Epidermal melanocyte (primary cell): ENCODE data around the gene PFKFB2.

ENCODE experiments used
- DNase-seq: peaks from one replicate; pipeline ENCODE4 v3.0.0; 2011; ENCODE audit warnings: low spot score; ENCODE audit not compliant: insufficient read length

Gene PFKFB2

GRCh38 chr1:207088701-207089626 lies 35.9 kb downstream of the PFKFB2 start, which contains the start of gene C4BPB:
C4BPB (plus strand) TSS chr1:207088860; CDS start chr1:207089532, 672 bp downstream.
- no peak for DNase-seq

- DNase-seq = no peak
Observed at GRCh38 chr1:207089627-207090355, 36.7 kb downstream of the PFKFB2 start.

- DNase-seq = no peak
Observed at GRCh38 chr1:207091200-207091908, 38.3 kb downstream of the PFKFB2 start.

GRCh38 chr1:207093944-207094343 lies 40.9 kb downstream of the PFKFB2 start:
- no peak for DNase-seq

GRCh38 chr1:207097871-207098324 lies 44.8 kb downstream of the PFKFB2 start:
- DNase-seq = no peak

- no peak for DNase-seq
Observed at GRCh38 chr1:207101720-207102119, 48.6 kb downstream of the PFKFB2 start.

GRCh38 chr1:207102146-207102545 lies 49.1 kb downstream of the PFKFB2 start:
- no peak for DNase-seq

- no peak for DNase-seq
Observed at GRCh38 chr1:207102659-207103058, 49.6 kb downstream of the PFKFB2 start.

- DNase-seq = no peak
Observed at GRCh38 chr1:207103892-207104373, 50.9 kb downstream of the PFKFB2 start, which contains the start of gene C4BPA. C4BPA (plus strand) TSS chr1:207104233; CDS start chr1:207113026, 8,793 bp downstream.

- DNase-seq = no peak
Observed at GRCh38 chr1:207109004-207109403, 55.9 kb downstream of the PFKFB2 start.

- no peak for DNase-seq
Observed at GRCh38 chr1:207112616-207113296, 59.7 kb downstream of the PFKFB2 start.

GRCh38 chr1:207115269-207115668 lies 62.2 kb downstream of the PFKFB2 start:
- no peak for DNase-seq

- no peak for DNase-seq
Observed at GRCh38 chr1:207124389-207124788, 71.3 kb downstream of the PFKFB2 start.

GRCh38 chr1:207128336-207128921 lies 75.4 kb downstream of the PFKFB2 start:
- no peak for DNase-seq

- no peak for DNase-seq
Observed at GRCh38 chr1:207129053-207129452, 76.0 kb downstream of the PFKFB2 start.
